ENCODE data around the gene RCC1. TPM values are rescaled to one million over a fixed set of nuclear protein-coding genes. Genes with fewer than 3 reads are reported as not detected.

The RCC1 gene
- total RNA-seq, 2 experiments from 2014 or later, result 8.5 to 9.9 TPM

- Mint-ChIP-seq H3K27ac (peak overlapping the region; percentile 88), H3K9me3 (no peaks in the 10 kb centered on the region)
- POLR2A ChIA-PET, result interaction anchor here (0.9 to 7.0 kb wide), 7 partner anchors 9 to 406 kb away, joined by 5 to 111 read pairs (median 16); partner anchors contain the start of genes EPB41, MED18, RNU11 and TRNAU1AP
These were observed 2.0 kb downstream of the RCC1 start for GRCh38 chr1:28507646-28508434.

DNA sequence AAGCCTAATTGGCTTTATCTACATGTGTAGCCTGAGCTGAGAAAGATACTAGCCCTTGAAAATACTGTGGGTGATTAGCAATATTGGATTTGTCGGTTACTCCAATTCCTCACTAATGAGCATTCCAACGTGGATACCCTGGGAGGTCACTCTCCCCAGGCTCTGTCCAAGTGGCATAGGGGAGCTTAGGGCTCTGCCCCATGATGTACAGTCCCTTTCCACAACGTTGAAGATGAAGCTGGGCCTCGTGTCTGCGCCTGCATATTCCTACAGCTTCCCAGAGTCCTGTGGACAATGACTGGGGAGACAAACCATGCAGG, 2.6 kb downstream of the RCC1 start:
- CTCF ChIA-PET, result interaction anchor here (1.3 to 2.9 kb wide), 3 partner anchors 10 to 94 kb away, joined by 4 to 12 read pairs (median 7); no protein-coding TSS in a partner anchor
- H3K27ac ChIP-seq (ENCODE audit: low read depth in 1 of 2, low read length in 2 of 2), result peak overlapping the region; percentile 19 to 61
- H3K9me3 ChIP-seq (ENCODE audit: control insufficient read depth in 1 of 2, insufficient read depth in 1 of 2, low read length in 2 of 2), result no peaks in the 10 kb centered on the region
- no peaks in the 10 kb centered on the region for H3K27me3 Mint-ChIP-seq
- DNase-seq, result no peak
- H3K36me3 ChIP-seq (ENCODE audit: insufficient read depth, low read length), result peaks cover 59% of the 10 kb centered on the region
- H3K4me3 Mint-ChIP-seq, result peak overlapping the region; percentile 94
- intact Hi-C loops (cut with DNase I, micrococcal nuclease), result loop anchor here (5.0 kb wide), 4 partner anchors 44 to 261 kb away; partner anchors contain the start of genes YTHDF2 (in 2 of the 2), TAF12 (in 1 of the 2) and TRNAU1AP (in 1 of the 2)
- H3K27me3 ChIP-seq (ENCODE audit: control insufficient read depth in 1 of 2, insufficient read depth in 2 of 2, low read length in 2 of 2), result no peaks in the 10 kb centered on the region
- ATAC-seq (ENCODE audit: poor library complexity), result no peak
- POLR2A ChIA-PET, result interaction anchor here (1.2 to 7.0 kb wide), 5 partner anchors 9 to 228 kb away, joined by 6 to 111 read pairs (median 16); partner anchors contain the start of genes MED18, TRNAU1AP and YTHDF2
- H3K4me3 ChIP-seq (ENCODE audit: low read length), result peak overlapping the region; percentile 86
- peaks cover 78% of the 10 kb centered on the region for H3K36me3 Mint-ChIP-seq (ENCODE audit: low read depth)
- no peaks in the 10 kb centered on the region for H3K9me3 Mint-ChIP-seq
- peak overlapping the region; percentile 88 for H3K27ac Mint-ChIP-seq
- H3K4me1 Mint-ChIP-seq (ENCODE audit: low read depth), result peaks cover 65% of the 10 kb centered on the region
- TF ChIP-seq, protein P1, sequence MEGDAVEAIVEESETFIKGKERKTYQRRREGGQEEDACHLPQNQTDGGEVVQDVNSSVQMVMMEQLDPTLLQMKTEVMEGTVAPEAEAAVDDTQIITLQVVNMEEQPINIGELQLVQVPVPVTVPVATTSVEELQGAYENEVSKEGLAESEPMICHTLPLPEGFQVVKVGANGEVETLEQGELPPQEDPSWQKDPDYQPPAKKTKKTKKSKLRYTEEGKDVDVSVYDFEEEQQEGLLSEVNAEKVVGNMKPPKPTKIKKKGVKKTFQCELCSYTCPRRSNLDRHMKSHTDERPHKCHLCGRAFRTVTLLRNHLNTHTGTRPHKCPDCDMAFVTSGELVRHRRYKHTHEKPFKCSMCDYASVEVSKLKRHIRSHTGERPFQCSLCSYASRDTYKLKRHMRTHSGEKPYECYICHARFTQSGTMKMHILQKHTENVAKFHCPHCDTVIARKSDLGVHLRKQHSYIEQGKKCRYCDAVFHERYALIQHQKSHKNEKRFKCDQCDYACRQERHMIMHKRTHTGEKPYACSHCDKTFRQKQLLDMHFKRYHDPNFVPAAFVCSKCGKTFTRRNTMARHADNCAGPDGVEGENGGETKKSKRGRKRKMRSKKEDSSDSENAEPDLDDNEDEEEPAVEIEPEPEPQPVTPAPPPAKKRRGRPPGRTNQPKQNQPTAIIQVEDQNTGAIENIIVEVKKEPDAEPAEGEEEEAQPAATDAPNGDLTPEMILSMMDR (IDR thresholded peaks at IDR 0.05), result no peak
- peaks cover 59% of the 10 kb centered on the region for H3K4me1 ChIP-seq (ENCODE audit: insufficient read depth, low read length)

More at GRCh38 chr1:28507646-28508434, 2.0 kb downstream of the RCC1 start:
- no peaks in the 10 kb centered on the region for H3K9me3 ChIP-seq (ENCODE audit: control insufficient read depth in 1 of 2, insufficient read depth in 1 of 2, low read length in 2 of 2)
- intact Hi-C loops (cut with DNase I, micrococcal nuclease), result loop anchor here (1.0 to 5.0 kb wide), 6 partner anchors 44 to 261 kb away; partner anchors contain the start of genes YTHDF2 (in 2 of the 2), TAF12 (in 1 of the 2) and TRNAU1AP (in 1 of the 2)
- TF ChIP-seq, protein P1 (IDR thresholded peaks at IDR 0.05), result no peak
- H3K27me3 ChIP-seq (ENCODE audit: control insufficient read depth in 1 of 2, insufficient read depth in 2 of 2, low read length in 2 of 2), result no peaks in the 10 kb centered on the region
- no peak for DNase-seq
- peaks cover 65% of the 10 kb centered on the region for H3K4me1 Mint-ChIP-seq (ENCODE audit: low read depth)
- H3K36me3 ChIP-seq (ENCODE audit: insufficient read depth, low read length), result peaks cover 54% of the 10 kb centered on the region
- H3K27ac ChIP-seq (ENCODE audit: low read depth in 1 of 2, low read length in 2 of 2), result peak overlapping the region; percentile 19 to 61
- ATAC-seq (ENCODE audit: poor library complexity), result no peak
- peak overlapping the region; percentile 94 for H3K4me3 Mint-ChIP-seq
- H3K36me3 Mint-ChIP-seq (ENCODE audit: low read depth), result peaks cover 73% of the 10 kb centered on the region
- CTCF ChIA-PET, result interaction anchor here (1.0 to 2.9 kb wide), 5 partner anchors 11 to 229 kb away, joined by 3 to 12 read pairs (median 4); partner anchors contain the start of gene YTHDF2
- no peaks in the 10 kb centered on the region for H3K27me3 Mint-ChIP-seq
- H3K4me1 ChIP-seq (ENCODE audit: insufficient read depth, low read length), result peaks cover 57% of the 10 kb centered on the region
- H3K4me3 ChIP-seq (ENCODE audit: low read length), result peak overlapping the region; percentile 86

GRCh38 chr1:28509705-28510272, 3.9 kb downstream of the RCC1 start:
- Mint-ChIP-seq H3K27ac (peak overlapping the region; percentile 88), H3K9me3 (no peaks in the 10 kb centered on the region), H3K36me3 (ENCODE audit: low read depth) (peaks cover 88% of the 10 kb centered on the region), H3K4me1 (ENCODE audit: low read depth) (peaks cover 65% of the 10 kb centered on the region), H3K4me3 (peak overlapping the region; percentile 94), H3K27me3 (no peaks in the 10 kb centered on the region)
- DNase-seq, result peak in 3 of 14 experiments; percentile 11 to 20 (median 18)
- ChIA-PET POLR2A (interaction anchor here (1.0 to 7.0 kb wide), 4 partner anchors 9 to 265 kb away, joined by 3 to 111 read pairs (median 6); partner anchors contain the start of gene TAF12), CTCF (interaction anchor here (0.5 to 1.3 kb wide), 3 partner anchors 9 to 54 kb away, joined by 3 to 4 read pairs (median 3); no protein-coding TSS in a partner anchor)
- TF ChIP-seq, protein P1 (IDR thresholded peaks at IDR 0.05), result no peak
- H3K4me3 ChIP-seq (ENCODE audit: low read length), result peak overlapping the region; percentile 11
- no peak for ATAC-seq (ENCODE audit: poor library complexity)
- peaks cover 73% of the 10 kb centered on the region for H3K36me3 ChIP-seq (ENCODE audit: insufficient read depth, low read length)
- no peaks in the 10 kb centered on the region for H3K9me3 ChIP-seq (ENCODE audit: control insufficient read depth in 1 of 2, insufficient read depth in 1 of 2, low read length in 2 of 2)
- intact Hi-C loops (cut with DNase I, micrococcal nuclease), result loop anchor here (5.0 kb wide), 4 partner anchors 43 to 262 kb away; partner anchors contain the start of genes YTHDF2 (in 2 of the 2), TAF12 (in 1 of the 2) and TRNAU1AP (in 1 of the 2)
- peaks cover 63% of the 10 kb centered on the region for H3K4me1 ChIP-seq (ENCODE audit: insufficient read depth, low read length)
- H3K27ac ChIP-seq (ENCODE audit: low read depth in 1 of 2, low read length in 2 of 2), result peak overlapping the region; percentile 47 to 61
- no peaks in the 10 kb centered on the region for H3K27me3 ChIP-seq (ENCODE audit: control insufficient read depth in 1 of 2, insufficient read depth in 2 of 2, low read length in 2 of 2)

Measured in CD4-positive, alpha-beta T cell (primary cell).